ENCODE data around the gene SAMD15. TPM values are rescaled to one million over a fixed set of nuclear protein-coding genes. Genes with fewer than 3 reads are reported as not detected.
"Not testable (repeated sequence)": the region's sequence is repeated elsewhere in the genome, so short reads cannot be mapped to it uniquely, and the experiment has no call there.

The SAMD15 gene
- total RNA-seq: 2.0 to 3.4 TPM (median 2.1 TPM) in 3 replicates

- DNase-seq (ENCODE audit: low spot score in 2 of 2, unreplicated experiment in 2 of 2): peak; percentile 75 to 87
- Mint-ChIP-seq H3K36me3 (no peaks in the 10 kb centered on the region), H3K4me1 (peaks cover 37% of the 10 kb centered on the region), H3K27me3 (ENCODE audit: low read depth) (no peaks in the 10 kb centered on the region), H3K9me3 (no peaks in the 10 kb centered on the region), H3K4me3 (peak within 1 kb of the TSS; percentile 87), H3K27ac (peak within 1 kb of the TSS; percentile 94)
- TF ChIP-seq CTCF (IDR thresholded peaks at IDR 0.05; ENCODE audit: unreplicated experiment): no peak
Observed at GRCh38 chr14:77376771-77377501, at the start of gene SAMD15, which contains the start of gene TMED8. Gene SAMD15 (plus strand): TSS chr14:77377379. CDS start chr14:77377419, 40 bp downstream. Gene TMED8 (minus strand): TSS chr14:77377094. CDS start chr14:77377053, 41 bp downstream.

- H3K27me3 Mint-ChIP-seq (ENCODE audit: low read depth): no peaks in the 10 kb centered on the region
- no peak for DNase-seq (ENCODE audit: low spot score in 2 of 2, unreplicated experiment in 2 of 2)
- H3K36me3 Mint-ChIP-seq: no peaks in the 10 kb centered on the region
- H3K27ac Mint-ChIP-seq: no peak overlapping the region
- no peak overlapping the region for H3K4me3 Mint-ChIP-seq
- no peak for TF ChIP-seq CTCF (IDR thresholded peaks at IDR 0.05; ENCODE audit: unreplicated experiment)
- no peaks in the 10 kb centered on the region for H3K4me1 Mint-ChIP-seq
- H3K9me3 Mint-ChIP-seq: no peaks in the 10 kb centered on the region
Observed at GRCh38 chr14:77329872-77330271, 47.3 kb upstream of the SAMD15 start.

GRCh38 chr14:77335576-77335975, 41.6 kb upstream of the SAMD15 start:
- TF ChIP-seq CTCF (IDR thresholded peaks at IDR 0.05; ENCODE audit: unreplicated experiment): no peak
- DNase-seq (ENCODE audit: low spot score in 2 of 2, unreplicated experiment in 2 of 2): no peak
- Mint-ChIP-seq H3K27me3 (ENCODE audit: low read depth) (no peaks in the 10 kb centered on the region), H3K9me3 (no peaks in the 10 kb centered on the region), H3K36me3 (peaks cover 5% of the 10 kb centered on the region), H3K4me1 (no peaks in the 10 kb centered on the region), H3K4me3 (no peak overlapping the region), H3K27ac (no peak overlapping the region)

GRCh38 chr14:77337255-77337654, 39.9 kb upstream of the SAMD15 start:
- H3K4me3 Mint-ChIP-seq; H3K27ac Mint-ChIP-seq; H3K9me3 Mint-ChIP-seq; H3K27me3 Mint-ChIP-seq (ENCODE audit: low read depth); DNase-seq (ENCODE audit: low spot score in 2 of 2, unreplicated experiment in 2 of 2); H3K4me1 Mint-ChIP-seq: not testable (repeated sequence)
- peaks cover 16% of the 10 kb centered on the region for H3K36me3 Mint-ChIP-seq

- no peak overlapping the region for H3K27ac Mint-ChIP-seq
- H3K36me3 Mint-ChIP-seq: peaks cover 22% of the 10 kb centered on the region
- no peak overlapping the region for H3K4me3 Mint-ChIP-seq
- DNase-seq (ENCODE audit: low spot score in 2 of 2, unreplicated experiment in 2 of 2): no peak
- H3K9me3 Mint-ChIP-seq: no peaks in the 10 kb centered on the region
- TF ChIP-seq CTCF (IDR thresholded peaks at IDR 0.05; ENCODE audit: unreplicated experiment): no peak
- H3K27me3 Mint-ChIP-seq (ENCODE audit: low read depth): no peaks in the 10 kb centered on the region
- peaks cover 2% of the 10 kb centered on the region for H3K4me1 Mint-ChIP-seq
Observed at GRCh38 chr14:77337880-77338279, 39.3 kb upstream of the SAMD15 start.

- peaks cover 25% of the 10 kb centered on the region for H3K36me3 Mint-ChIP-seq
- no peak for DNase-seq (ENCODE audit: low spot score in 2 of 2, unreplicated experiment in 2 of 2)
- H3K27ac Mint-ChIP-seq: no peak overlapping the region
- no peak for TF ChIP-seq CTCF (IDR thresholded peaks at IDR 0.05; ENCODE audit: unreplicated experiment)
- no peaks in the 10 kb centered on the region for H3K27me3 Mint-ChIP-seq (ENCODE audit: low read depth)
- H3K4me1 Mint-ChIP-seq: peaks cover 6% of the 10 kb centered on the region
- no peak overlapping the region for H3K4me3 Mint-ChIP-seq
- H3K9me3 Mint-ChIP-seq: no peaks in the 10 kb centered on the region
Observed at GRCh38 chr14:77338302-77338701, 38.9 kb upstream of the SAMD15 start.

All from mesothelial cell of epicardium (in vitro differentiated cells).